GM21515 (cell line): ENCODE measurements around the gene COMT.

Experiments used
- ATAC-seq: cut with Tn5 transposase; IDR thresholded peaks from one replicate; pipeline ENCODE4 v1.9.1; 2021; ENCODE audit not compliant: unreplicated experiment

Gene COMT

DNA sequence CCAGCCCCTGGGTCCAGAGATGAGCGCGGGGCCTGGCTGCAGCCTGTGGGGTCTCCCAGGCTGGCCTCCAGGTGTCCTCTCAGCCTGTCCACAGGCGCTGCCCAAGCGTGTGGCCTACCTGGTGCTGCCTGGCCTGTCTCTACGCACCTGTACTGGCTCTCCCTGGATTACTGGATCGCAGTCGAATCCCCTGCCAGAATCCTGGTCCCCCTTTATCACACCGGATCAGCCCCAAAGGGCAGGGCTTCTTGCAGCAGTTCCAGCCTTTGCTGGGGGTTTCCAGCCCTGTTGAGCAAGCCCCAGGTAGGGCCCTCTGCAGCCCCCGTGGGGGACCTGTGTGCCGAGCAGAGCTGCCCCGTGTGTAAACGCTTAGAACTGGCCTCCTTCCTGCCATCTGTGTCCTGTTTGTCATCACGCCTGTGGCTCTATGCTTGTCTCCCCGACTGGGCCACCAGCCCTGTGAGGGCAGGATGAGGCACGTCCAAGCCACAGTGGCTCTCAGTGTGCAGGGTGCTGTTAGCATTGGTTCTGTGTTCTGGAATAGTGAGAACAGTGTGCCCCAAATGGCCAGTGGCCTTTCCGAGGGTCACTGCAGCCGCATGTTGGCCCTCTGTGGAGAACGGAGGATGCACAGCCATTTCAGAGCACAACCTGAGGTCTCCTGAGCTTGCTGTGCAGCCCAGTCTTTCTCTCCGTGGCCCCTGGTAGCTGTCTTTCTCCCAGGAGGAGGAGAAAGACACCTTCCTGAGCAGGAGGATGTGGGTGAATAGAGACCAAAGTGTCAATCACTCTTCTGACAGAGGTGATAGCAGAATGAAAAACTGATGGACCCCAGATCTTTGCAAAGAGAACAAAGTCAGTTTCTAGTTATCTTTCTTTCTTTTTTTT, 13.9 kb downstream of the COMT start:
- ATAC-seq = no peak

GRCh38 chr22:19957445-19957844, 15.9 kb downstream of the COMT start:
- no peak for ATAC-seq

GRCh38 chr22:19958083-19959042, 16.8 kb downstream of the COMT start:
- ATAC-seq = no peak

DNA sequence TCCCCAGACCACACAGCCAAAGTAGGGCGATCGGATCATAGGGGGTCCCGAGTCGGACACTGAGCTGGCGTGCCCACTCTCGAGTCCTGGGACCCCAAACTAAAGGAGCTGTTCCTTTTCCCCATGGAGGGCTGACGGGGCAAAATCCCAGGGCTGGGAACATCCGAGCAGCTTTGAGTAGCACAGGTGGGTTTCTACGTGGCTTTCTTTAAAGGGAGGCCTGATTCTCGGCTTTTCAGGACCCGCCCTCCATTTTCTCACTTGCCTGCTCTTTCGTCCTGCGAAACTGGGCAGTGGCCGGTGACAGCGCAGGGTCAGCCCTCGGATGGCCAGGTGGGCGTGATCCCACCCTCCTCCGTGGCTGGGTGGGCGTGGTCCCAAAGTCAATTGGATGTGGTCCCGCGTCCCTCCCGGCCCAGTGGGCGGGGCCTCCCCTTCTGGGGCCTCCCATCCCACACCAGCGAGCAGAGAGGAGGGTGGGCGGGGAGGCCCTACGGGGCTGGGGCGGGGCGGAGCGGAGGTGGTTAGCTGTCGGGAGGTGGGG, 17.5 kb downstream of the COMT start:
- no peak for ATAC-seq

- no peak for ATAC-seq
These were observed 18.3 kb downstream of the COMT start for GRCh38 chr22:19959587-19960490.

GRCh38 chr22:19960491-19961200, 19.1 kb downstream of the COMT start:
- no peak for ATAC-seq

DNA sequence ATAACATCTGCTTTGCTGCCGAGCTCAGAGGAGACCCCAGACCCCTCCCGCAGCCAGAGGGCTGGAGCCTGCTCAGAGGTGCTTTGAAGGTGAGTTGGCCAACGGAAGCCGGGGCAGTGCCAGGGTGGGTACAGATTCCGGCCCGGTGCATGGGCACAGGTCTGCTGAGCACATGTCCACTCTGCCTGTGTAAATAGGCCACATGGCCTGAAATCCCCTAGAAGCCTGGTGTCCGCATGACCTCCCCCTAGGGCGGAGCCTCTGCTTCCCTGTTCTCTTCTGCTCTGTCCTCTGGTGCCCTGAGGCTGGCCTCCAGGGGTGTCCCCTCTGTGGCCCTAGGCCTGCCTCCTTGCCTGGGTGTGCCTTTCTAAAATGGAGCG, 19.6 kb downstream of the COMT start:
- ATAC-seq = no peak

DNA sequence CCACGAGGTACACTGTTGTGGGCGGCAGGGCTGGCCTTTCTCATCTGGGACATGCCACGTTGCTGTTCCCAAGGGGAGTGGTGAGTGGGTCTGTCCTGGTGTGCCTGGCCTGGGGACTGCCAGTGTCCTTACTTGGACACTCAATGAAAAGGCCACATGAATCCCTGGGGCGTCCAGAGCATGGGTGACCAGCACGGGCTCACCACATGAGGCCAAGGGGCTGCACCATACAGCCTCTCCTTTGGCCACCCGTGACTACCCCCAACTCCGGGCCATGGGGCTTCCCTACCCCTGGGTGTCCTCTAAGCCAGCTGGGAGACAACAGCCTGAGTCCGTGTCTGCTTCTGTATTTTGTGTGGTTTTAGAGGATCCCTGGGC, 20.3 kb downstream of the COMT start:
- ATAC-seq = no peak

- ATAC-seq = no peak
These were observed 20.8 kb downstream of the COMT start for GRCh38 chr22:19962246-19962908.

DNA sequence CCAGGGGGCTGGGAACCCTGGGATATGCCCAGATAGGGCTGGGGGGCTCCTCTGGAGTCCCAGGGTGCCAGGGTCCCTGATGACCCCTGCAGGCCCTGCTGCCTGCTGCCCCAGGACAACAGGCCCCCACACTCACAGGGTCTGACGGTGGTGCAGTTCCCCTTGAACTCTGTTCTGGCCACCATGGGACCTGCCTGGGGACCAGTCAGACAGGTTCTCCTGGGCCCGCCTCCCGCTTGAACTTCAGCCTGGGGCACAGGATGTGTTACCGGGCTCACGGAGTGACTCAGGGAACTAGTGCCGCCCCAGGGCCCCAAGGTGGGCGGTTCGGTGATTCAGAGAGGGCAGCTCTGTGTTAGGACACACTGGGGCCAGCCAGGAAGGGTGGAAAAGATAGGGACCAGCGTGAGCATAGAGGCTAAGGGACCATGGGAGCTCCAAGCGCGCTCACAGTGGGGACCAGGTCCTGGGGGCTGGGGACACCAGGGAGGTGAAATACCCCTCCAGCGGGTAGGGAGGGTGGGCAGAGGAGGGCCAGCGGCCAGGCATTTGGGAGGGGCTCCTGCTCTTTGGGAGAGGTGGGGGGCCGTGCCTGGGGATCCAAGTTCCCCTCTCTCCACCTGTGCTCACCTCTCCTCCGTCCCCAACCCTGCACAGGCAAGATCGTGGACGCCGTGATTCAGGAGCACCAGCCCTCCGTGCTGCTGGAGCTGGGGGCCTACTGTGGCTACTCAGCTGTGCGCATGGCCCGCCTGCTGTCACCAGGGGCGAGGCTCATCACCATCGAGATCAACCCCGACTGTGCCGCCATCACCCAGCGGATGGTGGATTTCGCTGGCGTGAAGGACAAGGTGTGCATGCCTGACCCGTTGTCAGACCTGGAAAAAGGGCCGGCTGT, 21.6 kb downstream of the COMT start:
- no peak for ATAC-seq

GRCh38 chr22:19963863-19964642, 22.5 kb downstream of the COMT start:
- no peak for ATAC-seq

- no peak for ATAC-seq
These were observed 23.3 kb downstream of the COMT start for GRCh38 chr22:19964701-19965386.

DNA sequence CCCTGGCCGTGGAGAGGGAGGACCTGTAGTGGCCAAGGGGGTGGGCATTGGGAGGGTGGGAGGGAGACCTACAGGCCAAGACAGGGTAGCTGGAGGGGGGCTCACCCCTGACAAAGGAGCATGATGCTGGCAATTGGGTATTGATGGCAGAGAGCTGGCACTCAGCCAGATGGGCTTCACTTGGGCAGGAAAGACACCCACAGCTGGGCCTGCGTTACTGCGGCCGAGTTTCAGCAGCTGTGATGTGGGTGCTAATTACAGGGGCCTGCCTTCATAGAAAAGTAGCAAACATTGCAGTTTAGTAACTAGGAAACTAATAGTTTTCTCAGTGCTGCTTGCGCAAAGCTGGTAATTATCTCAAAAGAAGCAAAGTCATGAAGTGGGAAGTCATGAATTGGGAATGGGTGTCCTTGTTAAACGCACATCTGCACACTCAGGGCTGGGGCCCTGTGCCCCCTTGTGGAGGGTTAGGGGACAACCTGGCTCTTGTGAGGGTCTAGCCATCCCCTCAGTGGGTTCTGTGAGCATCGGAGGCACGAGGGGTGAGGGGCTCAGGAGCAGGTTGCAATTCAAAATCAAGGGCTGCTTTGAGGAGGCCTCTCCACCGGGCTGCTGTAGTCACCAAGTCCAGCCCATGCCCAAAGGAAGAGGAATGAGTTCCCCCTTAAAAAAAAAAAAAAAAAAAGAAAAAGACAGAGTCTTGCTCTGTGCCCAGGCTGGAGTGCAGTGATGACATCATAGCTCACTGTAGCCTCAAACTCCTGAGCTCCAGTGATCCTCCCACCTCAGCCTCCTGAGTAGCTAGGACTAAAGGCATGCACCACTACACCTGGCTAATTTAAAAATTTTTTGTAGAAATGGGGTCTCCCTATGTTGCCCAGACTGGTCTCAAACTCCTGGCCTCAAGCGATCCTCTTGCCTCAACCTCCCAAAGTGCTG, 24.5 kb downstream of the COMT start:
- no peak for ATAC-seq

GRCh38 chr22:19966908-19967750, 25.6 kb downstream of the COMT start:
- no peak for ATAC-seq

DNA sequence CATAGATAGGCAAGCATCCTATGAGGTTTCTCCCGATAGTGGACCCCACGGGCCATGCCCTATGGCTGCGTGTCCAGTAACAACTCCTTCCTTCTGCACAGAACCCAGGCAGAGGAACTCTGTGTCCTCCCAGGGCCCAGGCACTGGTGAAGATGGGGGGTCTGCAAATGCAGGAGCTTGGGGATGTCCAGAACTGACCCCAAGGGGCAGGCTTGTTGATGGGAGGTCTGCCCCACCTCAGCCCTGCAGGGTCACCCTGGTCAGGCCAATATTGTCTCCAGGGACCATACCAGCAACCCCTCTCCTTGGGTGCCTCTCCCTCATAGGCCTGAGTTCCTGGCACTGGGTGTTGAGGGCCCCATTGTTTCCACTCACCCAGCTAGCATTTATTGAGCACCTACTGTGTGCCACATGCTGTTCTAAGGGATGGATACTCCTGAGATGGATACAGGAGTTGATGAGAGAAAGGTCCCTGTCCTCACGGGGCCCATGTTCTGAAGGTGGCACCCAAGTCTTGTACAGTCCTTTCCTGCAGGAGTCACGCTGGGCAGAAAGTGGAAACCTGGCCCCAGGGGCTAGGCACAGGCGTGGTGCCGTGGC, 26.4 kb downstream of the COMT start:
- ATAC-seq = no peak
